ENCODE data around the gene DNER. TPM values are rescaled to one million over a fixed set of nuclear protein-coding genes. Genes with fewer than 3 reads are reported as not detected.

Gene DNER
- total RNA-seq, 2 donors from 2014 or later: 0.11 to 0.18 TPM

DNA sequence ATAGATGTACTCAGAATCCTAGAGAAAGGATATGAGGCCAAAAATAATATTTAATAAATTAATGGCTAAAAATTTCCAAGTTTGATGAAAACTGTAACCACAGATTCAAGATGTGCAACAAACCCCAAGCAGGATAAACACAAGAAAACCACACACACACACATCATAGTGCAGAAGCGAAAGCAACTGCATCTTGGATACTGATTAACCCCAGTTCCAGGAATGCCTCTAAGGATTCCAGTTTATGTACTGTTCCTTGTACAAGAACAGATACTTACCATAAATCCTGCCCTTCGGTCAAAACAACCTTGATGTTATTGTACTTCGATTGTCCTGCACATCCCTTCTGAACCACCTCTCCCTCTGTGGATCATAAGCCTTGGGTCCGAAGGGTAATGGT is 320.4 kb downstream of the DNER start:
- Mint-ChIP-seq H3K4me3 (no peak overlapping the region), H3K4me1 (no peaks in the 10 kb centered on the region), H3K9me3 (peaks cover 30% of the 10 kb centered on the region), H3K27ac (no peak overlapping the region), H3K36me3 (ENCODE audit: low read depth) (no peaks in the 10 kb centered on the region), H3K27me3 (ENCODE audit: insufficient read depth) (no peaks in the 10 kb centered on the region)
- Histone ChIP-seq H3K9me3 (ENCODE audit: control insufficient read depth, low read length) (no peaks in the 10 kb centered on the region), H3K27me3 (ENCODE audit: control insufficient read depth, insufficient read depth, low read length, poor library complexity, severe bottlenecking) (no peaks in the 10 kb centered on the region), H3K4me3 (ENCODE audit: low read length) (no peak overlapping the region), H3K4me1 (ENCODE audit: control insufficient read depth, insufficient read depth, low read length) (no peaks in the 10 kb centered on the region), H3K36me3 (ENCODE audit: control insufficient read depth, insufficient read depth, low read length) (no peaks in the 10 kb centered on the region), H3K9ac (ENCODE audit: extremely low read depth, low read length, poor library complexity, severe bottlenecking) (no peak overlapping the region), H3K27ac (ENCODE audit: low read depth, low read length) (no peak overlapping the region)
- no peak for DNase-seq
- TF ChIP-seq CTCF (conservative IDR thresholded peaks at IDR 0.05): no peak
- WGBS, 2 experiments (ENCODE audit: insufficient coverage in 1 of 2, insufficient read length in 1 of 2): 71 to 96% methylated on average over 1 to 4 of the region's 4 CpGs

DNA sequence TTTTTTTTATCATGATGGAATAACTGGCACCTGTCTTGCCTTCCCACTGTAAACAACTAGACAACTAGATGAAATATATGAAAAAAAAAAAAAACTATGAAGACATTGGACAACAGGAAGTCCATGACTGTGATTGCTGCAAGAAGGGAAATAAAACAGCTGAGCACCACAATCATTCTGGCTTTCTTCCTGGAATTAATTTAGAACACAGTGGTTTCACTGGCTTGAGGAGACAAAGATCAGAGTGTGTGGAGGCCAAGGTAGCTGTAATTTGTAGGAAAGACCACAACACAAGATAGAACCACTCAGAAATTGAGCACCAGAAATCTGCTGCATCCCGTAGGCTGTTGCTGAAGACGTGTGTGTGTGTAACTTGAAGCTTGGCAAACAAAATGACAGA is 322.2 kb downstream of the DNER start:
- 98 to 100% methylated on average over 2 of the region's 2 CpGs for WGBS, 2 experiments (ENCODE audit: insufficient coverage in 1 of 2, insufficient read length in 1 of 2)
- TF ChIP-seq CTCF (conservative IDR thresholded peaks at IDR 0.05): no peak
- H3K4me1 ChIP-seq (ENCODE audit: control insufficient read depth, insufficient read depth, low read length): no peaks in the 10 kb centered on the region
- Mint-ChIP-seq H3K4me1 (no peaks in the 10 kb centered on the region), H3K4me3 (no peak overlapping the region), H3K9me3 (peaks cover 25% of the 10 kb centered on the region), H3K27ac (no peak overlapping the region), H3K27me3 (ENCODE audit: insufficient read depth) (no peaks in the 10 kb centered on the region), H3K36me3 (ENCODE audit: low read depth) (no peaks in the 10 kb centered on the region)
- no peaks in the 10 kb centered on the region for H3K9me3 ChIP-seq (ENCODE audit: control insufficient read depth, low read length)
- no peaks in the 10 kb centered on the region for H3K36me3 ChIP-seq (ENCODE audit: control insufficient read depth, insufficient read depth, low read length)
- no peaks in the 10 kb centered on the region for H3K27me3 ChIP-seq (ENCODE audit: control insufficient read depth, insufficient read depth, low read length, poor library complexity, severe bottlenecking)
- H3K4me3 ChIP-seq (ENCODE audit: low read length): no peak overlapping the region
- no peak for DNase-seq
- no peak overlapping the region for H3K9ac ChIP-seq (ENCODE audit: extremely low read depth, low read length, poor library complexity, severe bottlenecking)
- H3K27ac ChIP-seq (ENCODE audit: low read depth, low read length): no peak overlapping the region

DNA sequence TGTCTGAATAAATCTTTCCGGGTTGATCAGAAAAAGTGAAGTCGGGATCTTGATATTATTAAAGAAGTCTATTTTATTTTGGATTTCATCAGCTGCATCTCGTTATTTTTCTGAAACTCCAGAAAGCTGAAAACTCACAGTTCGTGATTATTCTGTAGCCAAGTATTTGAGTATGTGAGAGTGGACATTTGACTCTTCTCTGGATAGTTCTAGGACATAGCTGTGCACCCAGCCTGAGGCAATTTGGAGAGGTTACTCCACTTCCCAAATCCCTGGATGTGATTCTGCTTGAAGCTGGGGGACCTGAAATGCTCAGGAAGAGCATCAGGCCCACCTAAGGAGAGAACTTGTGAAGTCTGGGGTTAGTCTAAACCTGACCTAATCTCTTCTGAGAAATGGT is 325.6 kb downstream of the DNER start:
- H3K36me3 Mint-ChIP-seq (ENCODE audit: low read depth): no peaks in the 10 kb centered on the region
- H3K27ac Mint-ChIP-seq: no peak overlapping the region
- no peaks in the 10 kb centered on the region for H3K4me1 Mint-ChIP-seq

More for the DNA sequence above, 325.6 kb downstream of the DNER start:
- H3K4me3 Mint-ChIP-seq: no peak overlapping the region
- Histone ChIP-seq H3K36me3 (ENCODE audit: control insufficient read depth, insufficient read depth, low read length) (no peaks in the 10 kb centered on the region), H3K4me1 (ENCODE audit: control insufficient read depth, insufficient read depth, low read length) (no peaks in the 10 kb centered on the region), H3K4me3 (ENCODE audit: low read length) (no peak overlapping the region), H3K27ac (ENCODE audit: low read depth, low read length) (no peak overlapping the region), H3K9me3 (ENCODE audit: control insufficient read depth, low read length) (no peaks in the 10 kb centered on the region), H3K9ac (ENCODE audit: extremely low read depth, low read length, poor library complexity, severe bottlenecking) (no peak overlapping the region), H3K27me3 (ENCODE audit: control insufficient read depth, insufficient read depth, low read length, poor library complexity, severe bottlenecking) (no peaks in the 10 kb centered on the region)
- H3K27me3 Mint-ChIP-seq (ENCODE audit: insufficient read depth): no peaks in the 10 kb centered on the region
- 91 to 95% methylated on average over 3 to 4 of the region's 4 CpGs for WGBS, 2 experiments (ENCODE audit: insufficient coverage in 1 of 2, insufficient read length in 1 of 2)
- peaks cover 36% of the 10 kb centered on the region for H3K9me3 Mint-ChIP-seq
- no peak for TF ChIP-seq CTCF (conservative IDR thresholded peaks at IDR 0.05)
- no peak for DNase-seq
